K562 (cell line): ENCODE measurements around the gene HMOX2. TPM values are rescaled to one million over a fixed set of nuclear protein-coding genes. Genes with fewer than 3 reads are reported as not detected.

ENCODE experiments used
- ATF4 ChIP-seq: fragments of 450-650 bp; formaldehyde crosslinking; IDR thresholded peaks from 2 replicates; pipeline ENCODE4 v1.4.0; 2022; ENCODE audit warnings: mild to moderate bottlenecking, moderate library complexity
- FOXA1 ChIP-seq: fragments of 450-650 bp; IDR thresholded peaks from 2 replicates; pipeline ENCODE4 v1.6.1; 2016; ENCODE audit warnings: mild to moderate bottlenecking, borderline replicate concordance
- NFIC ChIP-seq: fragments of 450-650 bp; IDR thresholded peaks from 2 replicates; pipeline ENCODE4 v1.6.1; 2017; ENCODE audit warnings: mild to moderate bottlenecking, inconsistent platforms
- SMARCA4 ChIP-seq: fragments of 450-650 bp; IDR thresholded peaks from 2 replicates; pipeline ENCODE4 v1.6.1; 2016
- SMARCE1 ChIP-seq: fragments of 450-650 bp; IDR thresholded peaks from 2 replicates; pipeline ENCODE4 v1.7.1; 2016; ENCODE audit warnings: mild to moderate bottlenecking
- TAL1 ChIP-seq: fragments of 450-650 bp; IDR thresholded peaks from 2 replicates; pipeline ENCODE4 v1.6.1; 2016; ENCODE audit warnings: mild to moderate bottlenecking
- ZNF239 ChIP-seq: fragments of 250-450 bp; sonication (Bioruptor Pico); IDR thresholded peaks from 2 replicates; pipeline ENCODE4 v1.4.0; 2020; ENCODE audit warnings: mild to moderate bottlenecking
- ZNF277 ChIP-seq: fragments of 250-450 bp; sonication (Bioruptor Pico); IDR thresholded peaks from 2 replicates; pipeline ENCODE4 v1.8.0; 2022; ENCODE audit warnings: inconsistent platforms, mild to moderate bottlenecking, moderate library complexity, borderline replicate concordance
- polyA plus RNA-seq, 8 experiments: library from polyadenylated mRNA; depleted of rRNA in 4 of 8; stranded (reverse) in 5 of 8; unstranded in 3 of 8; fragments of >200 nt; fragmentation: Nextera tagmentation in 2 of 8; fragmentation: Illumina TruSeq in 1 of 8; extraction: Ambion mirVana in 2 of 8; extraction: Trizol in 1 of 8; gene quantifications; 2 replicates each; pipeline versions ENCODE4 v1.2.1 to v1.2.3, GENCODE V29; 2011 to 2014; ENCODE audit warnings: inconsistent platforms in 1 of 8, missing spikeins in 1 of 8
- total RNA-seq, 7 experiments: library from RNA; depleted of rRNA in 6 of 7; stranded (reverse); fragments of >200 nt in 6 of 7; fragmentation: Illumina TruSeq in 2 of 7; extraction: Trizol in 2 of 7; gene quantifications; 2 replicates each; pipeline versions ENCODE4 v1.2.1 to v1.2.3, GENCODE V29; 2011 to 2021; ENCODE audit warnings: low replicate concordance in 1 of 7
- TF ChIP-seq, protein P1 (sequence below), 2 experiments: IDR thresholded peaks in 1 of 2; conservative IDR thresholded peaks in 1 of 2; 2 replicates each; pipeline ENCODE4 v1.6.1; 2016; ENCODE audit warnings: low read depth in 2 of 2, mild to moderate bottlenecking in 1 of 2, missing compliant biosample characterization in 1 of 2, missing genetic modification characterization in 1 of 2, moderate library complexity in 1 of 2

Gene HMOX2
- total and polyA plus RNA-seq, 9 of the 15 experiments (the other 6 are each of a cell fraction or from before 2014, with no cell fraction given): 26.8 to 87.4 (median 57.4) TPM

DNA sequence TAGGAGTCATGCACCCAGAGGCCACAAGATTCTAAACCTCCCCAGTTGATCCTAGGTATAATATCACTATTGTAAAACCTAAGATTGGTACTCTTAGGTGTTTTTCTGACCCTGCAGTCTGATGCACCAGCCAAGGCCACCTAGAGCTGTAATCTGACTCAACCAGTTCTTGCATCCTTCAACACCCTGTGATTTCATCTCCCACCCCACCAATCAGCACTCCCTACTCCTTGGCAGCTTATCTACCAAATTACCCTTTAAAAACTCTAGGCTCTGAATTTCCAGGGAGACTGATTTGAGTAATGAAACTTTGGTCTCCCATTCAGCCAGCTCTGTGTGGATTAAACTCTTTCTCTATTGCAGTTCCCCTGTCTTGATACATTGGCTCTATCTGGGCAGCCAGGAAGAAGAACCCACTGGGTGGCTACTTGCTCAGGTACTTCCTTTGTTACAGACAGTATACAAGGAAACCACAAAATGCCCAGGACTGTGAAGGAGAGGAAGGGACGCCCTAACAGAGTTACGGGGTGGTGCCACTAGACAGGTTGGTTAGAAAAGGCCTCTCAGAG, 63.6 kb downstream of the HMOX2 start (continued):
- TF ChIP-seq ATF4 (CRISPR knock-in tag) (no peak), FOXA1 (no peak), SMARCE1 (0 out of 2 replicates have a peak, but pooled peaks have one; percentile 34), ZNF277 (CRISPR knock-in tag) (no peak), ZNF239 (CRISPR knock-in tag) (no peak), NFIC (0 out of 2 replicates have a peak, but pooled peaks have one; percentile 8), SMARCA4 (0 out of 2 replicates have a peak, but pooled peaks have one; percentile 33), TAL1 (peak; percentile 52)
- TF ChIP-seq, protein P1, sequence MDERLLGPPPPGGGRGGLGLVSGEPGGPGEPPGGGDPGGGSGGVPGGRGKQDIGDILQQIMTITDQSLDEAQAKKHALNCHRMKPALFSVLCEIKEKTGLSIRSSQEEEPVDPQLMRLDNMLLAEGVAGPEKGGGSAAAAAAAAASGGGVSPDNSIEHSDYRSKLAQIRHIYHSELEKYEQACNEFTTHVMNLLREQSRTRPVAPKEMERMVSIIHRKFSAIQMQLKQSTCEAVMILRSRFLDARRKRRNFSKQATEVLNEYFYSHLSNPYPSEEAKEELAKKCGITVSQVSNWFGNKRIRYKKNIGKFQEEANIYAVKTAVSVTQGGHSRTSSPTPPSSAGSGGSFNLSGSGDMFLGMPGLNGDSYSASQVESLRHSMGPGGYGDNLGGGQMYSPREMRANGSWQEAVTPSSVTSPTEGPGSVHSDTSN (CRISPR knock-in tag; IDR thresholded peaks at IDR 0.05; ENCODE audit: low read depth): no peak
- TF ChIP-seq, protein P1 (tag; conservative IDR thresholded peaks at IDR 0.05; ENCODE audit: low read depth): no peak; the same call in 1 of the 2 replicates
